ENCODE results near the gene REEP3.
"Not testable (repeated sequence)": the region's sequence is repeated elsewhere in the genome, so short reads cannot be mapped to it uniquely, and the experiment has no call there.

REEP3 gene

DNA sequence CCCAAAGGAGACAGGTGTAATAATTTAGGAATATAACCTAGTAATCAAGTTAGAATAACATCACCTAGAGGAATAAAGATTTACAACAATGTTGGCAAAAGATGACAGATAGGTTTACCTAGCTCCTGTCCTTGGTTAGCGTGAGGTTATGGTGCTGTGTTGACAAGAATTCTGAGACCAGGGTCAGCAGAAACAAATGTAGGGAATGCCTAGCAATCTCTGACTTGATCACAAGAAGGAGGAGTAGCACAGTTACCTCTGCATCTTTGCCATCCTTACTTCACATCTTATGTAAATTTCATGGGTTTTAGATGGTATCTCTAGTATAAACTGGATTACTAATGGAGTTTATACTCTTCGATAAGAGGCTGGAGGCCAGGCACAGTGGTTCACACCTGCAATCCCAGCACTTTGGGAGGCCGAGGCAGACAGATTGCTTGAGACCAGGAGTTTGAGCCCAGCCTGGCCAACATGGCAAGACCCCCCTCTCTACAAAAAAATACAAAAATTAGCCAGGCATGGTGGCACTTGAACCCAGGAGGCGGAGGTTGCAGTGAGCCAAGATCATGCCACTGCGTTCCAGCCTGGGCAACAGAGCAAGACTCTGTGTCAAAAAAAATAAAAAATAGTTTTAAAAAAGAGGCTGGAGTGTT, 37.1 kb downstream of the REEP3 start:
- ATAC-seq (ENCODE audit: low read depth) (no peak), DNase-seq (ENCODE audit: low spot score) (no peak)
- peaks cover 25% of the 10 kb centered on the region for H3K4me1 ChIP-seq (ENCODE audit: insufficient read depth, poor library complexity, severe bottlenecking)
- H3K4me3 ChIP-seq (ENCODE audit: severe bottlenecking): no peak overlapping the region
- no peak overlapping the region for H3K27ac ChIP-seq (ENCODE audit: poor library complexity, severe bottlenecking)
- TF ChIP-seq, protein P1, sequence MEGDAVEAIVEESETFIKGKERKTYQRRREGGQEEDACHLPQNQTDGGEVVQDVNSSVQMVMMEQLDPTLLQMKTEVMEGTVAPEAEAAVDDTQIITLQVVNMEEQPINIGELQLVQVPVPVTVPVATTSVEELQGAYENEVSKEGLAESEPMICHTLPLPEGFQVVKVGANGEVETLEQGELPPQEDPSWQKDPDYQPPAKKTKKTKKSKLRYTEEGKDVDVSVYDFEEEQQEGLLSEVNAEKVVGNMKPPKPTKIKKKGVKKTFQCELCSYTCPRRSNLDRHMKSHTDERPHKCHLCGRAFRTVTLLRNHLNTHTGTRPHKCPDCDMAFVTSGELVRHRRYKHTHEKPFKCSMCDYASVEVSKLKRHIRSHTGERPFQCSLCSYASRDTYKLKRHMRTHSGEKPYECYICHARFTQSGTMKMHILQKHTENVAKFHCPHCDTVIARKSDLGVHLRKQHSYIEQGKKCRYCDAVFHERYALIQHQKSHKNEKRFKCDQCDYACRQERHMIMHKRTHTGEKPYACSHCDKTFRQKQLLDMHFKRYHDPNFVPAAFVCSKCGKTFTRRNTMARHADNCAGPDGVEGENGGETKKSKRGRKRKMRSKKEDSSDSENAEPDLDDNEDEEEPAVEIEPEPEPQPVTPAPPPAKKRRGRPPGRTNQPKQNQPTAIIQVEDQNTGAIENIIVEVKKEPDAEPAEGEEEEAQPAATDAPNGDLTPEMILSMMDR (IDR thresholded peaks at IDR 0.05; ENCODE audit: poor library complexity, severe bottlenecking): no peak
- no peaks in the 10 kb centered on the region for H3K27me3 ChIP-seq (ENCODE audit: insufficient read depth, poor library complexity, severe bottlenecking)
- H3K9me3 ChIP-seq (ENCODE audit: severe bottlenecking): no peaks in the 10 kb centered on the region
- peaks cover 14% of the 10 kb centered on the region for H3K36me3 ChIP-seq (ENCODE audit: low read depth)

DNA sequence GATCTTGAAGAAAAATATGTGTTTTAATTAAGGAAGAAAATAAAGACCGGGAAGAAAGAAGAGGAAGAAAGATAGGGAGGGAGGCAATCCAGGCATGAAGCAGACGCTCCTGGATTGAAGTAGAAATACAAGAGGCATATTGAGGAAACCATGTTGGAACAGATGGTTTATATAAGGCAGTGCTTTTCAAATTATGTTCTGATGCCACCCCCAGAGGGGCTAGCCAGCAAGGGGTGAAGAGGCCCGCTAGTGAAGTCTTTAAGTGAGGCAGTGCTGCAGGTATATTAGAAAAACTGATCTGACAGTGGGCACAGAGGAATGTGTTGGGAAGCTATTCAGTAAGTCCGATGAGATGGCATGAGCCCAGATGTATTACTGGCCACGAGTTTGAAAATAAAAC, 40.1 kb downstream of the REEP3 start:
- no peaks in the 10 kb centered on the region for H3K9me3 ChIP-seq (ENCODE audit: severe bottlenecking)
- H3K27me3 ChIP-seq (ENCODE audit: insufficient read depth, poor library complexity, severe bottlenecking): no peaks in the 10 kb centered on the region

DNA sequence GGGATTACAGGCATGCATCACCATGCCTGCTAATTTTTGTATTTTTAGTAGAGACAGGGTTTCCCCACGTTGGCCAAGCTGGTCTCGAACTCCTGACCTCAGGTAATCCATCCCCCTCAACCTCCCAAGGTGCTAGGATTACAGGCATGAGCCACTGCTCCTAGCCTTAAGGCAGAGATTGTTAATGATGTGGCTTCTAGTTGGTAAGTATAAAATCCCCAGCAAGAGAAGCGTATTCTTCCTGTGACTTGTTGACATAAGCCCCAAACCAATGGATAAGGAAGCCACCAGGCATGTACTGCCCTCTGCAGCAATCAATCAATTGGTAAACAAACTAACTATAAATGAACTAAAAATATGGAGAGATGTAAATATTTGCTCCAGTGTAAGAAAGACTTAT, 41.2 kb downstream of the REEP3 start:
- no peak overlapping the region for H3K4me3 ChIP-seq (ENCODE audit: severe bottlenecking)
- no peaks in the 10 kb centered on the region for H3K4me1 ChIP-seq (ENCODE audit: insufficient read depth, poor library complexity, severe bottlenecking)
- no peak for DNase-seq (ENCODE audit: low spot score)
- no peaks in the 10 kb centered on the region for H3K27me3 ChIP-seq (ENCODE audit: insufficient read depth, poor library complexity, severe bottlenecking)
- no peaks in the 10 kb centered on the region for H3K9me3 ChIP-seq (ENCODE audit: severe bottlenecking)
- TF ChIP-seq, protein P1 (IDR thresholded peaks at IDR 0.05; ENCODE audit: poor library complexity, severe bottlenecking): no peak
- no peak overlapping the region for H3K27ac ChIP-seq (ENCODE audit: poor library complexity, severe bottlenecking)
- peaks cover 13% of the 10 kb centered on the region for H3K36me3 ChIP-seq (ENCODE audit: low read depth)
- no peak for ATAC-seq (ENCODE audit: low read depth)

More for the DNA sequence above, 40.1 kb downstream of the REEP3 start:
- no peaks in the 10 kb centered on the region for H3K4me1 ChIP-seq (ENCODE audit: insufficient read depth, poor library complexity, severe bottlenecking)
- TF ChIP-seq, protein P1 (IDR thresholded peaks at IDR 0.05; ENCODE audit: poor library complexity, severe bottlenecking): no peak
- H3K36me3 ChIP-seq (ENCODE audit: low read depth): peaks cover 5% of the 10 kb centered on the region
- ATAC-seq (ENCODE audit: low read depth) (no peak), DNase-seq (ENCODE audit: low spot score) (no peak)
- no peak overlapping the region for H3K4me3 ChIP-seq (ENCODE audit: severe bottlenecking)
- H3K27ac ChIP-seq (ENCODE audit: poor library complexity, severe bottlenecking): no peak overlapping the region

DNA sequence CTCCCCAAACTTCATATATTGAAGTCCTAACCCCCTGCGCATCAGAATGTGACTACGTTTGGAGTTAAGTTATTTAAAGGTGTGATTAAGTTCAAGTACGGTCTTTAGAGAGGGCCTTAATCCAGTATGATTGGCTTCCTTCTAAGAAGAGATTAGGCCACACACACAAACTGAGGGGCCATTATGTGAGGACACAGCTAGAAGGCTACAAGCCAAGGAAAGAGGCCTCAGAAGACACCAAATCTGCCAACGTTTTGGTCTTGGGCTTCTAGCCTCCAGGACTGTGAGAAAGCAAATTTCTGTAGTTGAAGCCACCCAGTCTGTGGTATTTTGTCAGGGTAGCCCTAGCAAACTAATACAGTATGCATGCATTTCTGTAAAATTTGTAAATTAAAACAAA, 41.7 kb downstream of the REEP3 start:
- ATAC-seq (ENCODE audit: low read depth): no peak
- DNase-seq (ENCODE audit: low spot score): no peak
- no peaks in the 10 kb centered on the region for H3K4me1 ChIP-seq (ENCODE audit: insufficient read depth, poor library complexity, severe bottlenecking)
- TF ChIP-seq, protein P1 (IDR thresholded peaks at IDR 0.05; ENCODE audit: poor library complexity, severe bottlenecking): no peak
- no peak overlapping the region for H3K4me3 ChIP-seq (ENCODE audit: severe bottlenecking)
- no peak overlapping the region for H3K27ac ChIP-seq (ENCODE audit: poor library complexity, severe bottlenecking)
- H3K9me3 ChIP-seq (ENCODE audit: severe bottlenecking): no peaks in the 10 kb centered on the region
- H3K27me3 ChIP-seq (ENCODE audit: insufficient read depth, poor library complexity, severe bottlenecking): no peaks in the 10 kb centered on the region
- H3K36me3 ChIP-seq (ENCODE audit: low read depth): peaks cover 17% of the 10 kb centered on the region

DNA sequence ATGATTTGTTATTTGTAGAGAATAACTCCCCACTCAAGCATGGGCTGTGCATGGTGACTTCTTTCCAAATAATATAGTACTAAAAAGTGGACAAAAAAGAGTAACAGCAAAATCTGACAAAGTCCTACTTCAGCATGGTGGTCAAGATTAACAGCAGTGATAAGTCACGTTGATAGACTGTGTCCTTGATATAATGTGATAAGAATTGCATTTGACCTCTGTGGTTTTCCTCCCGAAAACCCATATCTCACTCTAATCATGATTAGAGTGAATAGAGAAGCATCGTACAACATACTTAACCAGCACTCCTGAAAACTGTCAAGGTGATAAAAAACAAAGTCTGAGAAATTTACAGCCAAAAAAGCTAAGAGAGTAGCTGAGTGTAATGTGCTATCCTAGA, 42.4 kb downstream of the REEP3 start:
- H3K27me3 ChIP-seq (ENCODE audit: insufficient read depth, poor library complexity, severe bottlenecking): no peaks in the 10 kb centered on the region

DNA sequence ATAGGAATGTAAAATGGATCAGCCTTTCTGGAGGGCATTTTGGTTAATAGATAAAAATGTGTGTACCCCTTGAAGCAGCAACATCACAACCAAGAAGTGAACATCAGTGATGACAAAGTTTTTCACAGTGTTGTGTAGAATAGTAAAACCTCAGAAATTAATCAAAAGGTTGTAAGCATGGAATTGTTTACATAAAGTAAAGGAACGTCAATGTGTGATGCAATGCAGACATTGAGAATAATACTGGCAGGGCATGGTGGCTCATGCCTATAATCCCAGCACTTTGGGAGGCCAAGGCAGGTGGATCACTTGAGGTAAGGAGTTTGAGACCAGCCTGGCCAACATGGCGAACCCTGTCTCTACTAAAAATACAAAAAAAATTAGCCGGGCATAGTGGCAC, 43.5 kb downstream of the REEP3 start:
- H3K4me1 ChIP-seq (ENCODE audit: insufficient read depth, poor library complexity, severe bottlenecking); H3K4me3 ChIP-seq (ENCODE audit: severe bottlenecking); DNase-seq (ENCODE audit: low spot score); H3K9me3 ChIP-seq (ENCODE audit: severe bottlenecking); H3K27me3 ChIP-seq (ENCODE audit: insufficient read depth, poor library complexity, severe bottlenecking); ATAC-seq (ENCODE audit: low read depth); H3K27ac ChIP-seq (ENCODE audit: poor library complexity, severe bottlenecking): not testable (repeated sequence)
- H3K36me3 ChIP-seq (ENCODE audit: low read depth): peaks cover 26% of the 10 kb centered on the region

More for the DNA sequence above, 42.4 kb downstream of the REEP3 start:
- no peaks in the 10 kb centered on the region for H3K9me3 ChIP-seq (ENCODE audit: severe bottlenecking)
- no peaks in the 10 kb centered on the region for H3K4me1 ChIP-seq (ENCODE audit: insufficient read depth, poor library complexity, severe bottlenecking)
- H3K36me3 ChIP-seq (ENCODE audit: low read depth): peaks cover 21% of the 10 kb centered on the region
- H3K27ac ChIP-seq (ENCODE audit: poor library complexity, severe bottlenecking): no peak overlapping the region
- TF ChIP-seq, protein P1 (IDR thresholded peaks at IDR 0.05; ENCODE audit: poor library complexity, severe bottlenecking): no peak
- DNase-seq (ENCODE audit: low spot score): no peak
- H3K4me3 ChIP-seq (ENCODE audit: severe bottlenecking): no peak overlapping the region
- no peak for ATAC-seq (ENCODE audit: low read depth)
